ENCODE measurements around the gene RPRD1A.

RPRD1A gene

DNA sequence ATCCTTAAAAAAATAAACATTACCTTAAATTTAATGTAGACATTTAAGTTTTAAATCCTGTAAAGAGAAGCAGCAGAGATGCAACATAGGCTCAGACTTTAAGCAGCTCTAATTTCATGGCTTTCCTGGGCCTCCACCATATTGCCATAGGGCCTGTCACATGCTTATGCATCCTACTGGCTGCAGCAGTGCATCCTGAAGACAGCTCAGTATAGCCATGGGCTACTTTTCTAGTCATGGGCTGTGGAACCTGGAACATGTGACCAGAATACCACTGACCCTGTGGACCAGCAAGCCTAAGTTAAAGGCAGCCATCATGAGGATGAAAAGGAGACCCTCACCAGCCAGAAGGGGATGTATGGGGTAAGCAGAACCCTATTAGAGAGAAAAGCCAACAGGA lies 84.2 kb downstream of the RPRD1A start:
- TF ChIP-seq, protein P1, sequence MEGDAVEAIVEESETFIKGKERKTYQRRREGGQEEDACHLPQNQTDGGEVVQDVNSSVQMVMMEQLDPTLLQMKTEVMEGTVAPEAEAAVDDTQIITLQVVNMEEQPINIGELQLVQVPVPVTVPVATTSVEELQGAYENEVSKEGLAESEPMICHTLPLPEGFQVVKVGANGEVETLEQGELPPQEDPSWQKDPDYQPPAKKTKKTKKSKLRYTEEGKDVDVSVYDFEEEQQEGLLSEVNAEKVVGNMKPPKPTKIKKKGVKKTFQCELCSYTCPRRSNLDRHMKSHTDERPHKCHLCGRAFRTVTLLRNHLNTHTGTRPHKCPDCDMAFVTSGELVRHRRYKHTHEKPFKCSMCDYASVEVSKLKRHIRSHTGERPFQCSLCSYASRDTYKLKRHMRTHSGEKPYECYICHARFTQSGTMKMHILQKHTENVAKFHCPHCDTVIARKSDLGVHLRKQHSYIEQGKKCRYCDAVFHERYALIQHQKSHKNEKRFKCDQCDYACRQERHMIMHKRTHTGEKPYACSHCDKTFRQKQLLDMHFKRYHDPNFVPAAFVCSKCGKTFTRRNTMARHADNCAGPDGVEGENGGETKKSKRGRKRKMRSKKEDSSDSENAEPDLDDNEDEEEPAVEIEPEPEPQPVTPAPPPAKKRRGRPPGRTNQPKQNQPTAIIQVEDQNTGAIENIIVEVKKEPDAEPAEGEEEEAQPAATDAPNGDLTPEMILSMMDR (IDR thresholded peaks at IDR 0.05; ENCODE audit: low read depth, low read length): no peak

DNA sequence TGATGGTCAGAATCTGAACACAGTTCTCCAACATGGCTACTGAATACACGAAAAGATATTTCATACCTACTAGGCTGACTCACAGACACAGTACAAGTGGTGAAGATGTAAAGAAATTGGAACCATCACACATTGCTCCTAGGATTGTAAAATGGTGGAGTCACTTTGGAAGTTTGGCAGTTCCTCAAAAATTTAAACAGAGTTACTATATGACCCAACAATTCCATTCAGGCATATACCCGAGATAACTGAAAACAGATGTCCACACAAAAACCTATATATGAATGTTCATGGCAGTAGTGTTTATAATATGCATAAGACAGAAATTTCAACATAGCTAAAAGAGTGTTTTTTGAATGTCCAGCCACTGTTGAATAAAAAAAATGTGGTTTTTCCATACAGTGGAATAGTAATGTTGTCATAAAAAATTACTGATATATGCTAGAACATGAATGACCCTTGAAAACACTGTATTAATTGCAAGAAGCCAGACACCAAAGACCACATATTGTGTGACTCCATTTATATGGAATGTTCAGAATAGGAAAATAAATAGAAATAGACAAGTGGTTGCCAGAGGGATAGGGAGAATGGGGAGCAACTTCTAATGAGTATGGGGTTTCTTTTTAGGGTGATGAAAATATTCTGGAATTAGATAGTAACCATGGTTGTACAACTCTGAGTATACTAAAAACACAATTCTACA lies 84.8 kb downstream of the RPRD1A start:
- TF ChIP-seq, protein P1 (IDR thresholded peaks at IDR 0.05; ENCODE audit: low read depth, low read length): no peak
- no peak overlapping the region for H3K4me3 ChIP-seq (ENCODE audit: low read depth, low read length)

More for the DNA sequence above, 84.2 kb downstream of the RPRD1A start:
- no peak overlapping the region for H3K4me3 ChIP-seq (ENCODE audit: low read depth, low read length)

DNA sequence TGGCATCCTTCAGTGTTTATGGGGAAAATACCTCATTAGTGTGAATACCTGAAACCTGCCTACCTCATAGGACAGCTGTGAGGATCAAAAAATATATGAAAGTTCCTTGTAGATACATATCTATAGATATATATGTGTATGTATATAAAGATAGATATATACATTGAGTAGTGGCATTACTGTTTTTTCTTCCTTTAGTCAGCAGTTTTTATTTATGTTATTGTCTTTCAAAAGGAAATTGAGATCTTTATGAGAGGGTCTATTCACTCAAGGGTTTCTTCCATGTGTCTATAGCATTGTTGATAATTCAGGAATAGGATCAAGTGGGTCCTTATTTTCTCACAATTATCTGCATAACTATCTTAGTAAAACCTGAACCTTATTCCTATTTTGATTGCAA lies 88.2 kb downstream of the RPRD1A start:
- TF ChIP-seq, protein P1 (IDR thresholded peaks at IDR 0.05; ENCODE audit: low read depth, low read length): no peak
- no peak overlapping the region for H3K4me3 ChIP-seq (ENCODE audit: low read depth, low read length)

DNA sequence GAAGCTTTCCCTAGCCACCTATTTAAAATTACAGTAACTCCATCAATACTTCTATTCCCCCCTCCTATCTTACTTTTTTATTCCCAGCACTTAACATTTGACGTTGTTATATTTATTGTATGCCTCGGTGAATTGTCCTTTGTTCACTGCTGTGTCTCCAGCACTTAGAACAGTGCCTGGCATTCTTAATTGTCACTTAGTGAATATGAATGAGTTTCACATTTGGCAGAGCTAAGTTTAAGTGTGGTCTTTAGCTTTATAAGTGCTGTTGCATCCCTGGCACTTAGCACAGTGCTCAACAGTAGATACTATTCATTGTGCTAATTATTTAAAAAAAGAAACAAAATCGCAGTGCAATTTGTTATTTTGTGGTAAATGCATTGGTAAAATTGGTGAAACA lies 93.2 kb downstream of the RPRD1A start:
- TF ChIP-seq, protein P1 (IDR thresholded peaks at IDR 0.05; ENCODE audit: low read depth, low read length): no peak
- no peak overlapping the region for H3K4me3 ChIP-seq (ENCODE audit: low read depth, low read length)

DNA sequence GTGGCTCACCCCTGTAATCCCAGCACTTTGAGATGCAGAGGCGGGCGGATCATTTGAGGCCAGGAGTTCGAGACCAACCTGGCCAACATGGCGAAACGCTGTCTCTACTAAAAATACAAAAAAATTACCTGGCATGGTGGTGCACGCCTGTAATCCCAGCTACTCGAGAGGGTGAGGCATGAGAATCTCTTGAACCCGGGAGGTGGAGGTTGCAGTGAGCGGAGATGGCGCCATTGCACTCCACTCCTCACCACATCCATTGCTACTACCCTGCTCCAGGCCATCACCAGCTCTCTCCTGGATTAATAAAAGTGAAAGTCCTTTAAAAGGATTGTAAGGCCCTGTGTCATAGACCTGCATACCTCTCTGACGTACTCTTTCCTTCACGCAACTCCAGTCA lies 93.7 kb downstream of the RPRD1A start:
- H3K4me3 ChIP-seq (ENCODE audit: low read depth, low read length): peak overlapping the region; percentile 99
- TF ChIP-seq, protein P1 (IDR thresholded peaks at IDR 0.05; ENCODE audit: low read depth, low read length): no peak

DNA sequence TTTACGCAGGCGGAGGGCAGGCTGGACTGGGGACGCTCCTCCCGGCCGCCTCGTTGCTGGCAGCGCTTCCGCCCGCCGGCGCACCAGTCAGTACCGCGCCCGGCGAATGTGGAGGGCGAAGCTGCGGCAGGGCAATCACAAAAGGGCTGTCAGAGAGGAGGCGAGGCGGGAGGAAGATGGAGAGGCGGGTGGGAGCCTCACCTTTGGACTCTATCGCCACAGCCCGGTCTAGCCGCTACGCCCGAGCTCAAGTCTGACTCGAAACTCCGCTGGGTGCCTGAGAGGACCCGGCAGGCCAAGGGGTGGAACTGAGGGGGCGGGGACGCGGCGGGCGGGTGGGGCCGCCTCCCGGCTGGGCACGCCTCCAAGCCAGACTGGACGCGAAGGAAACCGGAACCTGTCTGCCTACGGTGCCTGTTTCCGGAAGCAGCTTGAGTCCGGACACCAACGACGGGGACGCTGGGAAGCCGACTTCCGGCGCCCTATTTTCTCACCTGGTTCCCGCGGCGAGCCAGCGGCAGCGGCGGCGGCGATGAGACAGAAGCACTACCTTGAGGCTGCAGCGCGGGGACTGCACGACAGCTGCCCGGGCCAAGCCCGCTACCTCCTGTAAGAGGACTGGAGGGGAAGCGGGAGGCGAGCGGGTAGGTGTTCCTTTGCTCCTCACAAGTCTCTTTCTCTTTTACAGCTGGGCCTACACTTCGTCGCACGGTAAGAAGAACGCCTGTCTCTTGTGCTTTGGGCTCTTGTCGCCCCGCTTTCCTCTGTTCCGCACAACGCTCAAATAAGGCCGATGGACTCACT lies 95.0 kb downstream of the RPRD1A start, which contains the start of gene RMP24:
TSS of gene RMP24 (plus strand) at position 483 of the 804 bp plus-strand sequence.
- TF ChIP-seq, protein P1 (IDR thresholded peaks at IDR 0.05; ENCODE audit: low read depth, low read length): no peak
- H3K4me3 ChIP-seq (ENCODE audit: low read depth, low read length): peak within 1 kb of the TSS; percentile 99

DNA sequence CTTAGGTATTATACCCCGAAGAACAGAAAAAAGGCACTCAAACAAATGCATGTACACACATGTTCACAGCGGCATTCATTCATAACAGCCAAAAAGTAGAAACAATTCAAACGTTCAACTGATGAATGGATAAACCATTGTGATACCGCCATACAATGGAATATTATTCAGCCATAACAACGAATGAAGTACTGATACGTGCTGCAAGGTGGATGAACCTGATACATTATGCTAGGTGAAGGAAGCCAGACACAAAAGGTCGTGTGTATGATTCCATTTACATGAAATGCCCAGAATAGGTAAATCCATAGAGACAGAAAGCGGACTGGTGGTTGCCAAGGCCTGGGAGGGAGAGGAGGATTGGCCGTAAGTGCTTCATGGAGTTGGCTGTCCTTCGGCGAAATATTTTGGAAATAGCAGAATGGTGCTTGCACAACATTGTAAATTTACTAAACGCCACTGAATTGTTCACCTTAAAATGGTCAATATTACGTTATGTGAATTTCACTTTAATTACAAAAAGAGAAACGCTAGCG lies 95.6 kb downstream of the RPRD1A start:
- TF ChIP-seq, protein P1 (IDR thresholded peaks at IDR 0.05; ENCODE audit: low read depth, low read length): no peak
- peak overlapping the region; percentile 99 for H3K4me3 ChIP-seq (ENCODE audit: low read depth, low read length)

Measured in WI38 (cell line).